A673 (cell line): ENCODE data around the gene AKIP1. TPM values are rescaled to one million over a fixed set of nuclear protein-coding genes. Genes with fewer than 3 reads are reported as not detected.

Source experiments
- BruUV-seq: library from RNA; stranded (reverse); fragments of 400-500 nt; replicated peaks from 2 replicates; lab custom pipeline; 2021; lab: Mats Ljungman, UMichigan
- CTCF ChIA-PET: fragments of 300-600 bp; sonication (Branson Sonifier 250); formaldehyde crosslinking; loops from one replicate; lab custom pipeline; 2022; ENCODE audit warnings: antibody characterized with exemption; lab: Charles Lee
- POLR2A ChIA-PET: fragments of 300-600 bp; sonication (Branson Sonifier 250); formaldehyde crosslinking; loops from one replicate; lab custom pipeline; 2022; ENCODE audit warnings: antibody characterized with exemption; ENCODE audit not compliant: low non-redundant PET; lab: Charles Lee
- DNase-seq: peaks from one replicate; pipeline ENCODE4 v3.0.0-alpha.2; 2015; ENCODE audit warnings: low spot score
- H3K27ac ChIP-seq: fragments of 200-600 bp; sonication (generic); 2 replicates; pipeline ENCODE4 v1.5.1; 2016; ENCODE audit warnings: mixed run types, low read depth, mild to moderate bottlenecking, mixed read lengths, antibody characterized with exemption, low read length; ENCODE audit not compliant: poor library complexity, severe bottlenecking
- H3K27me3 ChIP-seq: fragments of 200-600 bp; sonication (generic); replicated peaks from 2 replicates; pipeline ENCODE4 v1.6.1; 2017; ENCODE audit warnings: mixed run types, low read depth, mild to moderate bottlenecking, mixed read lengths, antibody characterized with exemption, low read length; ENCODE audit not compliant: insufficient read depth, poor library complexity
- H3K36me3 ChIP-seq: fragments of 200-600 bp; sonication (generic); 2 replicates; pipeline ENCODE4 v1.6.1; 2016; ENCODE audit warnings: mixed run types, mild to moderate bottlenecking, mixed read lengths, antibody characterized with exemption, low read length; ENCODE audit not compliant: insufficient read depth, poor library complexity, severe bottlenecking
- H3K4me1 ChIP-seq: fragments of 200-600 bp; sonication (generic); 2 replicates; pipeline ENCODE4 v1.6.1; 2017; ENCODE audit warnings: mixed run types, mild to moderate bottlenecking, mixed read lengths, antibody characterized with exemption, low read length; ENCODE audit not compliant: insufficient read depth, poor library complexity, severe bottlenecking
- H3K4me3 ChIP-seq: fragments of 200-600 bp; sonication (generic); 2 replicates; pipeline ENCODE4 v1.5.1; 2016; ENCODE audit warnings: low read depth, mixed run types, mild to moderate bottlenecking, mixed read lengths, low read length; ENCODE audit not compliant: poor library complexity, severe bottlenecking
- H3K9me3 ChIP-seq: fragments of 200-600 bp; sonication (generic); 2 replicates; pipeline ENCODE4 v1.6.1; 2016; ENCODE audit warnings: mixed run types, low read depth, mild to moderate bottlenecking, mixed read lengths, antibody characterized with exemption, low read length; ENCODE audit not compliant: poor library complexity, severe bottlenecking
- CTCF ChIP-seq: fragments of 300-800, 200-600 bp; sonication (generic); conservative IDR thresholded peaks from 2 replicates; pipeline ENCODE4 v1.5.1; 2017; ENCODE audit warnings: low read depth, mild to moderate bottlenecking, antibody characterized with exemption, low read length, moderate library complexity, mixed read lengths
- EZH2 ChIP-seq: fragments of 200-600 bp; sonication (generic); IDR thresholded peaks from 2 replicates; pipeline ENCODE4 v1.6.1; 2017; ENCODE audit warnings: borderline replicate concordance, low read depth, mild to moderate bottlenecking, mixed read lengths, antibody characterized with exemption, low read length; ENCODE audit not compliant: poor library complexity, severe bottlenecking
- intact Hi-C: fragments of 100-400 bp; cut with micrococcal nuclease; formaldehyde crosslinking; loops from one replicate; pipeline ENCODE4 v1.10.0; 2022; ENCODE audit not compliant: unreplicated experiment
- total RNA-seq: library from RNA; stranded (reverse); gene quantifications from 2 replicates; pipeline ENCODE4 v1.2.3, GENCODE V29; 2021

AKIP1 gene
- total RNA-seq, 1 experiment from 2014 or later = 26.7 TPM

GRCh38 chr11:8962841-8963240 lies 51.9 kb downstream of the AKIP1 start:
- Histone ChIP-seq H3K27ac (no peak overlapping the region), H3K27me3 (no peaks in the 10 kb centered on the region), H3K9me3 (no peaks in the 10 kb centered on the region), H3K4me3 (peak overlapping the region; percentile 92), H3K36me3 (no peaks in the 10 kb centered on the region), H3K4me1 (no peaks in the 10 kb centered on the region)
- POLR2A ChIA-PET = no interaction called here
- no peak for TF ChIP-seq EZH2
- TF ChIP-seq CTCF = no peak
- no peak for DNase-seq
- CTCF ChIA-PET = no interaction called here
- TSS peak; percentile 33 for BruUV-seq
- intact Hi-C loops = loop anchor here (10.0 kb wide), 1 partner anchor 278 kb away; the partner anchor contains the start of genes RPL27A and TRIM66

- Histone ChIP-seq H3K9me3 (no peaks in the 10 kb centered on the region), H3K27ac (peak overlapping the region; percentile 73), H3K4me3 (peak overlapping the region; percentile 92), H3K27me3 (no peaks in the 10 kb centered on the region), H3K4me1 (no peaks in the 10 kb centered on the region), H3K36me3 (no peaks in the 10 kb centered on the region)
- DNase-seq = no peak
- intact Hi-C loops = loop anchor here (2.0 to 10.0 kb wide), 2 partner anchors 53 to 279 kb away; partner anchors contain the start of genes AKIP1, RPL27A and TRIM66
- BruUV-seq = no TSS peak
- no peak for TF ChIP-seq EZH2
- no peak for TF ChIP-seq CTCF
- ChIA-PET CTCF (no interaction called here), POLR2A (no interaction called here)
These were observed 52.8 kb downstream of the AKIP1 start for GRCh38 chr11:8963569-8964323.

- Histone ChIP-seq H3K4me1 (no peaks in the 10 kb centered on the region), H3K9me3 (no peaks in the 10 kb centered on the region), H3K27me3 (no peaks in the 10 kb centered on the region), H3K4me3 (peak within 1 kb of the TSS; percentile 92), H3K36me3 (no peaks in the 10 kb centered on the region), H3K27ac (peak within 1 kb of the TSS; percentile 73)
- ChIA-PET CTCF (no interaction called here), POLR2A (no interaction called here)
- no peak for TF ChIP-seq EZH2
- TF ChIP-seq CTCF = no peak
- peak; percentile 76 for DNase-seq
- intact Hi-C loops = loop anchor here (2.0 to 10.0 kb wide), 2 partner anchors 54 to 280 kb away; partner anchors contain the start of genes AKIP1, RPL27A and TRIM66
- BruUV-seq = TSS peak; percentile 72
These were observed 53.6 kb downstream of the AKIP1 start, which contains the start of gene TMEM9B for GRCh38 chr11:8964324-8965320. TSS of gene TMEM9B (minus strand) at chr11:8964442. CDS start at chr11:8964313, 129 bp downstream.
